ENCODE data around the gene GAMT.

Gene GAMT

DNA sequence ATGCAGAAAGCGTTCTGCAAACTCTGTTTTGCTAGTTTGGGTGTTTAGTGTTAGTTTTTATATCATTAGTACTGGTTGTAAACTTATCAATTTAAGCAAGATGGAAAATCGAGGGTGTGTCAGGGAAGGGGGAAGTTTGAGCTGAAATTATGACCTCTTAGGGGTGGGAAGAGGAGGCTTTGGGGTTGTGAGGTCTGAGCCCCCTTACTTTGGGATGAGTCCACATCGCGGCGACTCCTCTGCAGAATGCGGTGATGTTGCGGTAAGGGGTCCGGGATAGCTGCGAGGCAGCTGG is 18.4 kb downstream of the GAMT start:
- no peak for TF ChIP-seq GATA3 (IDR thresholded peaks at IDR 0.05; ENCODE audit: low read depth, low read length)
- no peak for TF ChIP-seq GATA2 (IDR thresholded peaks at IDR 0.05; ENCODE audit: low read depth, low read length)

DNA sequence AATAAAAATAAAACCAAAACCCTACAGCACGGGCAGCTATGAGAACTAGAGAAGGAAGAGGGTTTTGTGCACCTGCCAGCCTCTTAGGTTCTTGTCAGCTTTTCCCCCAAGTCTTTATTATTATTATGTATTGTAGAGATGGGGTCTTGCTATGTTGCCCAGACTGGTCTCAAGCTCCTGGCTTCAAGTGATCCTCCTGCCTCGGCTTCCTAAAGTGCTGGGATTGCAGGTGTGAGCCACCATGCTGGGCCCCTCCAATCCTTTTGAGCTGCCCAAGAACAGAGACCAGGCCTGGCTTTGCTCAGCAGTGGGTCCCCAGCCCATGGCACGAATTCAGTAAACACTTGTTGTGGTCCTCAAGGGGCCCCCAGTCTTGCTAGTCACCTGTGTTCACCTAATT is 19.1 kb downstream of the GAMT start:
- no peak for TF ChIP-seq GATA3 (IDR thresholded peaks at IDR 0.05; ENCODE audit: low read depth, low read length)

DNA sequence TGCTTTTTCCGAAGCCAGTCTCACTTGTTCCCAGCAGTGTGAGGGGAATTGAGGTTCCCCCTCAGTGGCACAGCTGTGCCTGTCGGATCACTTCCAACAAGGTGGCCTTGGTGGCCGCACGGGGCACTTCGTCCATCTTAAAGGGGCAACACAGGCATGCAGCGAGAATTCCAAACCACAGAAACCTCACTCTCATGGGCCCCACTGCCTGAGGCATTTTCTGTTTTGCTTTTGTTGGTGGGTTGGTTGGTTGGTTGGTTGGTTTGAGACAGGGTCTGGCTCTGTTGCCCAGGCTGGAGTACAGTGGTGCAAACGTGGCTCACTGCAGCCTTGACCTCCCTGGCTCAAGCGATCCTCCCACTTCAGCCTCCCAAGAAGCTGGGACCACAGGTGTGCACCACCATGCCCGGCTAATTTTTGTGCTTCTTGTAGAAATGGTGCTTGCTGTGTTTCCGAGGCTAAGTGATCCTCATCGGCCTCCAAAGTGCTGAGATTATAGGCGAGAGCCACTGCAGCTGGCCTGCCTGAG is 21.3 kb downstream of the GAMT start:
- TF ChIP-seq GATA3 (IDR thresholded peaks at IDR 0.05; ENCODE audit: low read depth, low read length) (no peak), GATA2 (IDR thresholded peaks at IDR 0.05; ENCODE audit: low read depth, low read length) (no peak)

DNA sequence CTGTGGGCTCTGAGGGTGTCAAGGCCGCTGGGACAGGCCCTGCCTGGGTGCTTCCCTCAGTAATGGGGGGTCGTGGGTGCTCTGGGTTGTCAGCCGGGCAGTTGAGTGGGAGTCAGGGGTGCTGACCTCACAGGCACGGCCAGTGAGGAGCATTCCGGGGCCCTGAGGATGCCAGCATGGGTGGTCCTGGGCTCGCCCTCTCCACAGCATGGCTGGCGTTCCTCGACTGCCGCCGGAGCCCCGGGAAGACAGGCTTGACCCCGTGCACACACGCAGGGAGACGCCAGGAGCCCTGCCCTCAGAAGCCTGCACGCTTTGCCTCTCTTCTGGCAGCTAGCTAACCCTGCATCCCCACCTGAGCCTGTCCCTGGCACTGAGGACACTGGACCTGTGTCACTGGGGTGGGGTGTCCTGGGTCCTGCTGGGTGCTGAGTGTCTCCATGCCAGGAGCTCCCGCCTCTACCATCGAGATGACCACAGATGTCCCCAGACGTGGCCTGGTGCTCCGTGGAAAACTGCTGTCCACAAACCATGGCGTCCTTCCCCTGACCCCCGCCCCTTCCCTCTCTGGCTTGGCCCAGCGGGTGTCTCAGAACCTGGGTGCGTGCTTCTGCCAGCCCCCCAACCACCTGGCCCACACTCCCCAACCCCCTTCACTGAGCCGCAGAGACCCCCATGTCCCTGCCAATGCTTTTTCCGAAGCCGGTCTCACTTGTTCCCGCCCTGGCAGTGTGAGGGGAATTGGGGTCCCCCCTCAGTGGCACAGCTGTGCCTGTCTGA is 22.0 kb downstream of the GAMT start:
- TF ChIP-seq GATA3 (IDR thresholded peaks at IDR 0.05; ENCODE audit: low read depth, low read length) (no peak), GATA2 (IDR thresholded peaks at IDR 0.05; ENCODE audit: low read depth, low read length) (no peak)

DNA sequence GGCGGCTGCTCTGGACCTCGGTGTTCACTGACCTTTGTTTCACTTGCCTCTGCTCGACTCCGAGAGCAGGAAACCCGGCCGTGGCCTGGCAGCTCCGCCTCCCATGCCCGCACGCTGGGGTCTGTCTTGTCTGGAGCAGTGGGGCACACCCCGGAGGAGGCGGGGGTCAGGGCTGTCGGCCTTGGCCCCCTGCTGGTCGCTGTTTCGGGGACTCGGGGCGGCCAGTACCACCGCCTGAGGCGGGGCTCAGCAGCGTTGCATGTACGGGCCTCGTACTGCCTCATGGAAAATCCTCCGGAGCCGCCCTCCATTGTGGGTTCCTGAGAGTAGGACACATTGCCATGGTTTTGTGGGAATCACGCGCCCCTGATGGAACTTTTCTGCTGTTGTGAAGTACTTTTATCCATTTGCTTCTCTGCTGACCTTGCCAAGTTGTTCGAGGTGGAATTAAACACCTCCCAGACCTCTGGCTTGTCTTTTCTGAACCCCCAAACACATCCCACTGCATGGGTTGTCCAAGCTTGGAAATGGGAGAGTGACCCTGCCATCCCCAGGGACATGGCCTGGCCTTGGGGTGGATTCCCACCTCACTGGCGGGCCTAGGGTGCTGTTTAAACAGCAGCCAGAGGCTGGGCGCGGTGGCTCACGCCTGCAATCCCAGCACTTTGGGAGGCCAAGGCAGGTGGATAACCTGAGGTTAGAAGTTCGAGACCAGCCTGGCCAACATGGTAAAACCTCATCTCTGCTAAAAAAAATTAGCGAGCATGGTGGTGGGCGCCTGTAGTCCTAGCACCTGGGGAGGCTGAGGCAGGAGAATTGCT is 23.2 kb downstream of the GAMT start:
- TF ChIP-seq GATA2 (IDR thresholded peaks at IDR 0.05; ENCODE audit: low read depth, low read length) (no peak), GATA3 (IDR thresholded peaks at IDR 0.05; ENCODE audit: low read depth, low read length) (no peak)

DNA sequence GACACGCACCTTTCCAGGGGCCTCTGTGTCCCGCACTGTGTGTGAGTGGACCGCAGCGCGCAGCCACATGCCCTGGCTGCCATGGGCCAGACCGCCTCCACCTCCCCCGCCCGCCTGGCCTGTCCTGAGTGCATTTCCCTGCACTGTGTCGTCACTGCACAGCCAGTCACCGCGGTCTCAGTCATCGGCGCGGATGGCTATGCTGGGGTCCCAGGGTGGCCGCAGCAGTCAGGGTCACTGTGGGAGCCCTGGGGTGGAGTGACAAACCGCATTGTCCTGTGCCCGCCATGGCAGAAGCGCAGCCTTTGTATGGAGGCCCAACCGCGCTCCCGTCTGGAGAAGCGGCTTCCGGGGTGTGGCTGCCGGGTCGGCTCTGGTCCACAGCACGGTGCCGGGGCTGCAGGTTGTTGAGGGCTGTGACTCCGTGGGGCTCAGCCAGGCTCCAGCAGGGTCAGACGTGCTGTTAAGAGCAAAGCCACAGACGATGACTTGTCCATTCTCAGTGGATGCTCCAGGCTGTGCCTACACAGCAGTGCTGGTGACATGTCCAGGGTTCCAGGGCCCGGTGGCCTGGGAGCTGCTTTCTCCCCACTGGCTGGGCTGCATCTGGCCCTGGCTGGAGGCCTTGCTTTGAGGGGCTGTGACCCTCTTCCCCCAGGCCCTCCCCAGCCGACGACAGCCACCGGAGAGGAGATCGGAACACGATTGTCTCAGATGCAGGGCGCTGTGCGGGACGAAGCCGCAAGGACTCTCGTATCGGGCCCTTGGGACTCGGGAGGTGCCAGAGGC is 24.0 kb downstream of the GAMT start:
- TF ChIP-seq GATA3 (IDR thresholded peaks at IDR 0.05; ENCODE audit: low read depth, low read length) (no peak), GATA2 (IDR thresholded peaks at IDR 0.05; ENCODE audit: low read depth, low read length) (no peak)

DNA sequence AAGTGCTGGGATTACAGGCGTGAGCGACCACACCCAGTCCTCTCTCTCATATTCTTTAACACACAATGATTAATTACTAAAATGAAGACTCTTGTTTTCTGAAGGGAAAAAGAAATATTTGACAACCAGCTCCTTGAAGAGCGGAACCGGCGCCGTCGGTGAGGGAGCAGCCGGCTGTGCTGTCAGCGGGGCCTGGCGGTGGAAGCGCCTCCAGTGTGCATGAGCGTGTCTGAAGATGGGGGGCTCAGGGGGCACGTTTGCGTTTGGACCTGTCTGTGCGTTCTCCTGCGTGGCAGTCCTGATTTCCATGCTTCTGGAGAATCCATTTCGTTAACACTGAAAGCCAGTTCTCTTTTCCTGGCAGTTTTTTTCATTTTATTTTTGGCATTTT is 24.9 kb downstream of the GAMT start:
- TF ChIP-seq GATA2 (IDR thresholded peaks at IDR 0.05; ENCODE audit: low read depth, low read length) (no peak), GATA3 (IDR thresholded peaks at IDR 0.05; ENCODE audit: low read depth, low read length) (no peak)

DNA sequence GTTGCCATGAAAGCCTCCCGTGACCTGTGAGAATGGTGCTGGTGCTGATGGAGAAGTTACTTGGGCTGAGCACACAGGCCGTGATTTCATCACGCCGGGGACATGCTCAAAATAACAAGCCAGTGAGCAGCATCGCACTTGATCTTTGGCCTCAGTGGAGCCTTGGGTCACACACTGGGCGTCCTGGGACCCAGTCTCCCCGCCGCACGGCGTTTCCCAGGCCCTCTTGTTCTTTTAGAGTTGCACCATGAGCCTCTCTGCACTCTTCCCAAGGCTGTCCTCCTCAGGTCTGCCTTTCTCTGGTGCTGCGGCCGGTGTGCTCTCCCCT is 27.1 kb downstream of the GAMT start:
- TF ChIP-seq GATA2 (IDR thresholded peaks at IDR 0.05; ENCODE audit: low read depth, low read length) (no peak), GATA3 (IDR thresholded peaks at IDR 0.05; ENCODE audit: low read depth, low read length) (no peak)

DNA sequence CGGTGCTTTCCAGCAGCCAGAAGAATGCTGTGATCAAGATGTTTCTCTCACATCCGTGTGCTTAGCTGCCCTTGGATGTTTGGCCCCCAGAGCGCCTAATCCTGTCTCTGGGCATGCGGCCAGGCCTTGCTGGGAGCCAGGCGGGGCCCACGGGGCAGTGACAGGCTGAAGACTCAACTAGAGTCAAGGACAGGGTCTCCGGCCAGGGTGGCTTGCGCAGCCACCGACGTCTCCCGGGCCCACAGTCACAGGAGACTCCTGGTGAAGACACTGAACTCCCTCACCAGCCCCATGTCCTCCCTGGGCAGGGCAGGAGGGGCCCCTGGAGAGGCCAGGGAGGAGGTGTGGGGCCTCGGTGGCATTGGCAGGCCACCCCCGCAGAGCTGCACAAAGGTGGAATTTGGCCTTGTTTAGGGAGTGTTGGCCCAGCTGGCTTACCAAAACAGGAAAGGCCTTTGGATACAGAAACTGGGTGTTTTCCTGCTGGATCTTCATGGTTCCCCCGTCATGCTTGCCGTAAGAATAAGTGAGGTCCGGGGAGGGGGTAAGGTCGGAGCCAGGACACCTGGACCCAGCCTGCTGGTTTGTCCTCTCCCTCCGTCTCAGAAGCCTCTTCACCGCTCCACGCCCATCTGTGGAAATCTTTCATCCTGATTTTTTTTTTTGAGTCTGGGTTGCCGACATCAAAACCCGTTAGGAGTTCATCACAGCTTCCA is 27.6 kb downstream of the GAMT start:
- TF ChIP-seq GATA3 (IDR thresholded peaks at IDR 0.05; ENCODE audit: low read depth, low read length) (no peak), GATA2 (IDR thresholded peaks at IDR 0.05; ENCODE audit: low read depth, low read length) (no peak)

DNA sequence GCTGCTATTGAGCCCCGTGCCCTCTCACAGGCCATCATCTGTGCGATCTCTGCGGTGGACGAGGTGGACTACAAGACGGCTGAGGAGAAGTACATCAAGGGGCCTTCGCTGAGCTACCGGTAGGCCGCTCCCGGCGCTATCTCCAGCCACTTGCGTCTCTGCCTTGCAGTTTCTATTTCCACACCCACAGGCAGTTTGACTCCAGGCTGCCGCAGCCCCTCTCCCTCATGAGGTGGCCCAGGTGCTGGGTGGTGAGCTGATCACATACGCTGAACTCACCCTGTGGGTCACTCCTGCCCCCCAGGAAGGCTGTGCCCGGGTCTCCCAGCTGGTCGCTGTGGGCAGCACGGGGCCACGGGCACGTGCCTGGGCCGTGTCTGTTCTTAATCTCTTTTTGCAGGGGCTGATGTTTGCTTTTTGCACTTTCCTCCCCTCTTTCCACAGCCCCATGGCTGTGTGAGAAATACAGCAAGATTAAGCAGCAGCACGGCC is 28.3 kb downstream of the GAMT start:
- TF ChIP-seq GATA2 (IDR thresholded peaks at IDR 0.05; ENCODE audit: low read depth, low read length) = no peak
- TF ChIP-seq GATA3 (IDR thresholded peaks at IDR 0.05; ENCODE audit: low read depth, low read length) = no peak

DNA sequence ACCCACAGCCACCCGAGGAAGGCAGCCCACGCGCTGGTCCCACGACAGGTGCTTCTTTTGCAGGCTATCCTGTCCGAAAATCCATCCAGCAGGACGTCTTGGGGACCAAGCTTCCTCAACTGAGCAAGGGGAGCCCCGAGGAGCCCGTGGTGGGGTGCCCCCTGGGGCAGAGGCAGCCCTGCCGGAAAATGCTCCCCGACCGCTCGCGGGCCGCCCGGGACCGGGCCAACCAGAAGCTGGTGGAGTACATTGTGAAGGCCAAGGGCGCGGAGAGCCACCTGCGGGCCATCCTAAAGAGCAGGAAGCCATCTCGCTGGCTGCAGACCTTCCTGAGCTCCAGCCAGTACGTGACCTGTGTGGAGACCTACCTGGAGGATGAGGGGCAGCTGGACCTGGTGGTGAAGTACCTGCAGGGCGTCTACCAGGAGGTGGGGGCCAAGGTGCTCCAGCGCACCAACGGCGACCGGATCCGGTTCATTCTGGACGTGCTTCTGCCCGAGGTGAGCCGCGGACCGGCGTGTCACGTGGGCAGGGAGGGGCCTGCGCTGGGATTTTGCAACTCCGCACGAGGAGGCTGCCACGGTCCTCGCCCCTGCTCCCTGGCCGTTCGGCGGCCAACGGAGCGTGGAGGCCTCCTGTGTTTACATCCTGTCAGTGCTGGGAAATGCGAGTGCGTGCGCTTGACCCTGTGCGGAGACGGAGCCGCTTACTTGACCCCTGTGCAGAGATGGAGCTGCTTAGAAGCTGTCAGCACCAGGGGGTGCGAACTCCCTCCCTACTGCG is 30.6 kb downstream of the GAMT start:
- TF ChIP-seq GATA3 (IDR thresholded peaks at IDR 0.05; ENCODE audit: low read depth, low read length) (no peak), GATA2 (IDR thresholded peaks at IDR 0.05; ENCODE audit: low read depth, low read length) (no peak)

DNA sequence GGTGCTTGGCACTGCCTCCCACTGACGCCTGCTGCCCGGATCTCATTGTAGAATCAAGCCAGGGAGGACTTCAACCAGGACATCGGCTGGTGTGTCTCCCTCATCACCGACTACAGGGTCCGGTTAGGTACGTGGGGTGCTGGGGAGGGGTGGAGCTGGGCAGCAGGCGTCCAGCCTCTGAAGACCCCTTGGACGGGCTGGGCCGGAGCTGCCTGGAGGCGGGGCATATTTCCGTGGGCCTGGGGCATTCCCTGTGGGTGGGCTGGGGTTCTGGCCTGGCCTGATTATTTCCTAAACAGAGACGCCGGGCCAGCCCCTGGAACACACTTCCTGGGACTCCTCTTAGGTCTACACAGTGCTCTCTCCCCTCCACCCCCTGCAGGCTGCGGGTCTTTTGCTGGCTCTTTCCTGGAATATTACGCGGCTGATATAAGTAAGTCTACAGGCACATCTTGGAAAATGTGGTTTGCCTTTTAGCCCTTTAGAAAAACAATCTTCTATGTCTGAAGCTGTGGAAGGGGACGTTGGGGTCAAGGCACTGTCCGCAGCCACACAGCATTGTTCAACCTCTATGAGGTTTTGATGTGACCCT is 32.0 kb downstream of the GAMT start:
- TF ChIP-seq GATA2 (IDR thresholded peaks at IDR 0.05; ENCODE audit: low read depth, low read length) (no peak), GATA3 (IDR thresholded peaks at IDR 0.05; ENCODE audit: low read depth, low read length) (no peak)
